ENCODE data around the gene PANX2.

- no peak for TF ChIP-seq CTCF (IDR thresholded peaks at IDR 0.05; ENCODE audit: low read length)
- TF ChIP-seq EZH2 (optimal IDR thresholded peaks at IDR 0.05; ENCODE audit: low read depth, low read length), result no peak
Observed at GRCh38 chr22:50171965-50172421, 1.5 kb downstream of the PANX2 start.

All from MM.1S (cell line).